Measurements from ENCODE around the gene RNF112.

GRCh38 chr17:19368229-19368628, 42.8 kb upstream of the RNF112 start:
- TF ChIP-seq POLR2A (IDR thresholded peaks at IDR 0.05; ENCODE audit: low read depth) (no peak), CTCF (IDR thresholded peaks at IDR 0.05) (no peak), POLR2AphosphoS5 (IDR thresholded peaks at IDR 0.05) (no peak)
